ENCODE data around the gene GRIA4.

GRIA4 gene

GRCh38 chr11:105641433-105641832 lies 31.6 kb downstream of the GRIA4 start:
- no peak for DNase-seq

DNA sequence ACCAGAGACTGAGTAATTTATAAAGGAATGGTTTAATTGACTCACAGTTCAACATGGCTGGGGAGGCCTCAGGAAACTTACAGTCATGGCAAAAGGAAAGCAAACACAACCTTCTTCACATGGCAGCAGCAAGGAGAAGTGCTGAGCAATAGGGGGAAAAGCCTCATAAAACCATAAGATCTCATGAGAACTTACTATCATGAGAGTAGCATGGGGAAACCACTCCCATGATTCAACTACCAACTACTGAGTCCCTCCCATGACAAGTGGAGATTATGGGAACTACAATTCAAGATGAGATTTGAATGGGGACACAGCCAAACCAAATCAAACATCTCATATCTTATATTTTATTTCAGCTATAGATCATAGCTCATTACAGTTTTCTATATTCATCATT lies 33.0 kb downstream of the GRIA4 start:
- DNase-seq = no peak

DNA sequence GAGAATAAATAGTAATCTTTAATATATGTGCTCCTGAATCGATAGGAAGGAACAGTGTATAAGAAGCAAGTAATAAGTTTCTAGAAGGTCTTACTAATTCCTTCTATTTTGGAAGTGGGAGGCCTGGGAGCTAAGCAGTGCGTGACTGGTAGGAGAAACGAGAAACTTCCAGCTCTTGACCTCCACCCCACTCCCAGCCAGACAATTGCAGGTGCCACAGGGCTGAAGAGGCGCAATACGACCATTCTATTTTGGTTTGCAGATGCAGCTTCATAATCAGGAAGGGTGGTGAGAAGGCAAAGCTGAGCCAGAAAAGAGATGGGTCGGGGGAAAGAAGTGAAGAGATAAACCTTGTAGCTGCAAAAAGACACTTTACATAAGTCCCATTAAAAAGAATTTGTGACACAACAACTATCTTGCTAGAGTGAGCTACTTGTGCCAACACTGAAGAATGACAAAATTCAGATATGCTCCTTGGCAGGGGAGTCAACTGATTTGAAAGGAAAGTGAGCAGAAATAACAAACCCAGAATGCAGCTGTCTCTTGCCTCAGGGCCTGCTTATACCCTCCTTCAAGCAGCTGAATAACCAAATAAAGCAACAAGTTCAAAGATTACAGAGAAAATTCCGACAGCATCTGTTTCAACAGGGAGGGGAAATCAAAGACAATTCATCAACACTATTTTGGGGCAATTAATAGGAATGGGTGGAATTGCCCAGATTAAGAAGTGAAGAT lies 35.1 kb downstream of the GRIA4 start:
- no peak for DNase-seq

DNA sequence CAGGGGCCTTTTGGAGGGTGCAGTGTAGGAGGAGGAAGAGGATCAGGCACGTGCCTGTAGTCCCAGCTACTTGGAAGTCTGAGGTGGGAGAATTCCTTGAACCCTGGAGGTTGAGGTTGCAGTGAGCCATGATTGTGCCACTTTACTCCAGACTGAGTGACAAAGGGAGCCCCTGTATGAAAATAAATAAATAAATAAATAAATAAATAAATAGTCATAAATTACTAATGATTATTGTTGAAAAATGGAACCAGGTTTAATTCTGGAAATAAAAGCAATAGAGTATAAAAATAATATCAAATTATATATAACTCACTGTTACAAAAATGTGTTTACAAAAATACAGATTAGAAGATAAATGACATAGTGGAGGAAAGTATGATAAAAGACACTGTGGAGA lies 37.9 kb downstream of the GRIA4 start:
- no peak for DNase-seq

GRCh38 chr11:105648762-105649161 lies 38.9 kb downstream of the GRIA4 start:
- no peak for DNase-seq

- DNase-seq = no peak
These were observed 55.4 kb downstream of the GRIA4 start for GRCh38 chr11:105665281-105665680.

- no peak for DNase-seq
These were observed 57.6 kb downstream of the GRIA4 start for GRCh38 chr11:105667441-105667840.

- DNase-seq = no peak
These were observed 60.9 kb downstream of the GRIA4 start for GRCh38 chr11:105670811-105671210.

- no peak for DNase-seq
These were observed 63.2 kb downstream of the GRIA4 start for GRCh38 chr11:105673089-105673488.

- no peak for DNase-seq
These were observed 79.8 kb downstream of the GRIA4 start for GRCh38 chr11:105689631-105690030.

DNA sequence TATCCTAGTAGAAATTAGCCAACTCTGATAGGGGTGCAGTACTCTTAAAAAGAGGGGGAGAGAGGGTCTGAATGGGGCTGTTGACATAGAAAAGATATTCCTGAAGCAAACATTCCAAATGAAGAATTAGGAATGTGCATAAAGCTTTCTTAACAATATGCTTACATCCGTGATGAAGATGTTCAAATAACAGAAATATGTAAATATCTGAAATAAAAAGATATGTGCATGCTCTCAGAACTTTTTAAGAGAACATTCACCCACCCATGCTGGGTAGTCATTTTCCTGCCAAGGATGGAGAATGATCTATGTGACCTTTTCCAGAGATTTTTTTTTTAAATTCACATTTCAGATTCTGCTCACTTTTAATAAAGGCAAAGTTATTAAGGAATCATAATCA lies 80.6 kb downstream of the GRIA4 start:
- no peak for DNase-seq

DNA sequence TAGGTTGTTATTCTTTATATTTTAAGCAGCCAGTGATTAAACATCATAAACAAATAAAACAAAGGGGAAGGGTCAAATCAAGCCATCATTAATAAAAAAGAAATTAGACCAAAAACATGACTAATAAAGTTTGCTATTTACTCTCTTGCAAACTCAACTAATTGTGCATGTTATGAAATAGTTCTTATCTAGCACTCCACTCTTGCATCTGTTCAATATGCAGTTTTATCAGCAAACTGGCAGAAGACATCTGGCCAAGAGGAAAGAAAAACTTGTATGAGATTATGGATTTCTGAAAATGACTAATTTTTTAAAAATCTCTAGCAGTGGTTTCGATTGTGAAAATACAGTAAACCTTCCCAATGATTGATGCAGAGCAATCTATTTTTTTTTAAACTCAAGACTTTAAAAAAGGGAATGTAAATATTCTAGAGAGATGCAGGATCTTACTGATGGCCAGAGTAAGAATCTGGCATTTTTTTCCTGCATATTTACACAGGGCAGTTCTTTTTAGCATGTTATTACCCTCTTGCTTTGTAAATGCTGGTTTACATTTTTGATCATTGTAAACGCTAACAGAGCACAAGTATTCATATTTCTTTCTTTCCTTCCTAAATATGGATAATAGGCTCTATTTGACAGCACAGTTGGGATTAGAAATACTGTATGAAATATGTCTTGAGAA lies 83.3 kb downstream of the GRIA4 start:
- no peak for DNase-seq

DNA sequence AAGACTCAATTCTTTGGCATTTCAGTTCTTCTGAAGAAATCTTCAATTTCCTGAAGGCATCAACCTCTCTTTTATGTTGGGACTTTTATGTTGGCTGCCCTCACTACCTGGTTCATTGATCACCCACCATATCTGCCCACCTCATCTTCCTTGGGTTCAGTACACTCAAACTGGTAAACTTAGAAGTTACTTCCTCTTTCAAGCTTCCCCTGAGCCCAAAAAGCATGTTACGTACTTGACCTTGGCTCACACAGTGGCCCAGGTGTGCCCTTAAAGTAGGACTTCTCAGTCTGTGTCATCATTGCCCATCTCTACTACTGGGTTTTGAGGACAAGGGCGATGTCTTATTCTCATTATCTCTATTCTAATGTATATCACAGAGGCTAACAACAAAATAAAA lies 86.1 kb downstream of the GRIA4 start:
- DNase-seq = no peak

GRCh38 chr11:105697291-105697690 lies 87.4 kb downstream of the GRIA4 start:
- DNase-seq = no peak

GRCh38 chr11:105699203-105699602 lies 89.3 kb downstream of the GRIA4 start:
- DNase-seq = no peak

DNA sequence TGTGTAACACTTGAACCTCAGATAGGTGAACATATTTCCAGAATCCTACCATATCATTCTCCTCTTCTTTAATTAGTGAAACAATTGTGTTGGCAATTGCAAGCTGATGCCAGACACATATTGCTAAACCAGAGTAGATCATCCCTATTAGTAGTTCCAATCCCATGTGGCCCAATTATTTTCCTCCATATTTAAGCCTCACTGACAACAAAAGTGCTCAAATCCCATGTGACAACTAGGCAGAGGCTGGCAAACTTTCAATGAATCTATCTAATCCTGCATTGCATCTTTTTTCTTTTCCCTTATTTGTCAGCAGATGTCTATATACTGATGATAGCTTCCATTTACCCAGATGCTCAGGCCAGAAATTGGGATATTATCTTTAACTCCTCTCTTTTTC lies 90.4 kb downstream of the GRIA4 start:
- no peak for DNase-seq

- no peak for DNase-seq
These were observed 91.2 kb downstream of the GRIA4 start for GRCh38 chr11:105701098-105701497.

DNA sequence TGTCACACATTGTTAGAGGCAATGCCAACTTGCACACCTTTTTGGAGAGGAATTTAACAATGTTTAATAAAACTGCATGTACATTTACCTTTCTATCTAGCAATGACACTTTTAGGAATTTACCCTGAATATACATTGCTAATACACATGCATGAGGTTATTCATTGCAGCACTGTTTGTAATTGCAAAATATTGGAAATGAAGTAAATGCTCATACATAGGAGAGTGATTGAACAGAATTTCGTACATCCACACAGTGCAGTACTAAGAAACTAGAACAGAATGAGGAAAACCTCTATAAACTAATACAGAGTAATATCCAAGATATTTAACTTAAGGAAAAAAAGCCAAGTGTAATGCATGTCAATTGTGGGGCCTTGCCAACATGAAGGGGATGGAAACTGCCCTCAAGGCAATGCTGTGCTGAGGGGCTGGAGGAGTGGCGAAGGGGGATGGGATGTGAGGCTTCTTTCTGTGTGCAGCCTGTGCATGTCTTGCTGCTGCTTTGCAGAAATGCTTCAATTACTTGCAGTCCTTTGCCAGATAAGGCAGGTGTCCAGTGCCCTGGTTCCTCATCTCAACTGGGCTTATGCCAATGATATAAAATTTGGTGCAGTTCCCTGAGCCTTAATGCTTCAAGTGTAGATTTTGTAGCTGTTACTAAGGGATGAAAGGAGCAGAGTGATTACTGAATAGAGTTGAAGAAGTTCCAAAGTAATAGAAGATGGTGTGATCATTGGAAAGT lies 96.1 kb downstream of the GRIA4 start:
- DNase-seq = no peak

- no peak for DNase-seq
These were observed 103.2 kb downstream of the GRIA4 start for GRCh38 chr11:105713106-105713505.

DNA sequence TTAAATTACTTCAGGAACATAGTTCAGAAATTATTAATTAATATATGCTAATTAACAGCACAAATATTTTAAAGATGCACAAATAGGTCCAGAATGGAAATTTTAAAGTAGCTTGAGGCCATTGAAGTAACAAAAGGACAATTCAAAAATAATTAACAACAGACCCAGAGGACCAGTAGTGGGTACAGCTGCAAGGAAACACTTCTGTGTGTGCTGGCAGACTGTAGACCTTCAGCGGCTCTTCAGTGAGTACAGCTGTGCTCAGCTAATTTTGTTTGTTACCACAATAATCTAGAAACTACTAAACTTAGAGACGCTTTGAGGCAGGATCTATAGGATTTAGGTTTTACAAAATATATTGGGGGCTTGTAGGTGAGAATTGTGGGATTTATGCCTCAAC lies 103.8 kb downstream of the GRIA4 start:
- DNase-seq = no peak

GRCh38 chr11:105718641-105719040 lies 108.8 kb downstream of the GRIA4 start:
- DNase-seq = no peak

GRCh38 chr11:105719073-105719822 lies 109.4 kb downstream of the GRIA4 start:
- no peak for DNase-seq

DNA sequence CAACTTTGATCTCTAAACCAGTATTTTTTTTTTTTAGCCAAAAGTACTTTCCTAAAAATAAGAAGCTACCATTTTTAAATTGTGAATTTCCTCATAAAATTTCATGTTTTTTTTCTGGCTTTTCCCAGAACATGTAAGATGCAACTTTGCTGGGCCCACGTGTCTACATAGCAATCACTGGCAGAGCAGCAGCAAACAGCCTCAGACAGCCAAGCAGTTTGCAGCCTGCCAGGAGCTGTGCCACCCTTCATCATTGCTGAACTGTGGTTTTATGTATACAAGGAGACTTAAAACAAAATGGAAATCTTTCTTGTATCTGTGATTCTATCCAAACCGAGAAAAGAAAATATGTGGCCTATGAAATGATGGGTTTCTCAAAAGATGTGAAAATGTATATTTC lies 110.2 kb downstream of the GRIA4 start:
- DNase-seq = no peak

All from cortex of kidney (tissue), 1 donor.